Osteoblast (primary cell): ENCODE measurements around the gene PACSIN1. TPM values are rescaled to one million over a fixed set of nuclear protein-coding genes. Genes with fewer than 3 reads are reported as not detected.
A peak's percentile ranks its signal among the peaks of the same experiment; 100 is the strongest.

Experiments used
- DNase-seq: peaks from one replicate; pipeline ENCODE4 v3.0.0; 2011; ENCODE audit warnings: low spot score, mixed read lengths; ENCODE audit not compliant: insufficient read length; ENCODE audit errors: missing footprints
- H2AFZ ChIP-seq: 2 replicates; pipeline ENCODE4 v1.6.0; 2011; ENCODE audit warnings: mild to moderate bottlenecking, low read length
- H3K27ac ChIP-seq: 2 replicates; pipeline ENCODE4 v1.5.1; 2011; ENCODE audit warnings: mild to moderate bottlenecking, low read depth, low read length, moderate library complexity
- H3K27me3 ChIP-seq: 2 replicates; pipeline ENCODE4 v1.6.0; 2012; ENCODE audit warnings: mild to moderate bottlenecking, control low read depth, inconsistent platforms, low read length, moderate library complexity; ENCODE audit not compliant: insufficient read depth
- H3K36me3 ChIP-seq: 2 replicates; pipeline ENCODE4 v1.5.1; 2011; ENCODE audit warnings: mild to moderate bottlenecking, low read length, control low read depth, moderate library complexity; ENCODE audit not compliant: insufficient read depth
- H3K4me1 ChIP-seq: 2 replicates; pipeline ENCODE4 v1.5.1; 2011; ENCODE audit warnings: mild to moderate bottlenecking, low read length, control low read depth, moderate library complexity; ENCODE audit not compliant: insufficient read depth
- H3K4me2 ChIP-seq: 2 replicates; pipeline ENCODE4 v1.6.0; 2011; ENCODE audit warnings: mild to moderate bottlenecking, low read length; ENCODE audit not compliant: insufficient read depth
- H3K4me3 ChIP-seq: fragments of 200-600 bp; sonication (generic); 3 replicates; pipeline ENCODE4 v1.5.1; 2012; ENCODE audit warnings: mild to moderate bottlenecking, low read length, inconsistent platforms; ENCODE audit not compliant: insufficient read depth
- H3K79me2 ChIP-seq: 2 replicates; pipeline ENCODE4 v1.6.0; 2012; ENCODE audit warnings: mild to moderate bottlenecking, low read length, control low read depth, inconsistent platforms; ENCODE audit not compliant: insufficient read depth
- H3K9me3 ChIP-seq: 2 replicates; pipeline ENCODE4 v1.5.1; 2011; ENCODE audit warnings: low read depth, low read length, control low read depth
- H4K20me1 ChIP-seq: 2 replicates; pipeline ENCODE4 v1.6.0; 2012; ENCODE audit warnings: mild to moderate bottlenecking, low read length, control low read depth; ENCODE audit not compliant: insufficient read depth
- CTCF ChIP-seq: IDR thresholded peaks from 2 replicates; pipeline ENCODE4 v1.5.1; 2011; ENCODE audit warnings: mild to moderate bottlenecking, low read depth, low read length, moderate library complexity; ENCODE audit errors: extremely low read depth
- total RNA-seq: library from RNA; depleted of rRNA; stranded (reverse); fragments of >200 nt; gene quantifications from 2 replicates; pipeline ENCODE4 v1.2.3, GENCODE V29; 2012

The PACSIN1 gene
- total RNA-seq, 1 donor: not detected

DNA sequence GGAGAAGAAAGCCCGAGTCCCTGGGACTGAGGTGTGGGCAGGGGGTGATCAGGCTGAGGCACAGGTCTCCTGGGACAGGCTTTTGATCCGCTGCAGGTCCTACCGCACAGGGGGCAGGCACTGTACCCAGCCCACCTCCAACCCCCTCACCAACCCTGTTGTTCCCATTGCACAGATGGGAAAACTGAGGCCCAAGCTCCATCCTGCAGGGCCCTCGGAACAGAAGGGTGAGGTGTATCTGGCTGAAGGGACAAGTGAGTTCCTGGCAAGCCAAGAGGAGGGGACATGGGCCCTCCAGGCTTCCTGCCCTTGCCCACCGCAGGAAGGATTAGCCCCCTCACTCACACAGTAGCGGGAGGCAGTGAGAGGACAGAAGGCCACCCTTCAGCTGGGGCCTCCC lies 106.7 kb downstream of the PACSIN1 start:
- Histone ChIP-seq H3K27ac (no peak overlapping the region), H3K36me3 (no peaks in the 10 kb centered on the region), H3K4me3 (no peak overlapping the region), H3K9me3 (no peaks in the 10 kb centered on the region), H2AFZ (no peak overlapping the region), H3K4me2 (no peak overlapping the region), H4K20me1 (peaks cover 9% of the 10 kb centered on the region), H3K79me2 (no peaks in the 10 kb centered on the region), H3K27me3 (peaks cover 3% of the 10 kb centered on the region), H3K4me1 (no peaks in the 10 kb centered on the region)
- no peak for TF ChIP-seq CTCF
- DNase-seq: peak; percentile 54

GRCh38 chr6:34573567-34574183 lies 107.8 kb downstream of the PACSIN1 start:
- Histone ChIP-seq H3K9me3 (no peaks in the 10 kb centered on the region), H3K4me2 (no peak overlapping the region), H2AFZ (no peak overlapping the region), H3K79me2 (no peaks in the 10 kb centered on the region), H3K27ac (no peak overlapping the region), H3K27me3 (peaks cover 3% of the 10 kb centered on the region), H3K4me3 (no peak overlapping the region), H3K36me3 (no peaks in the 10 kb centered on the region), H3K4me1 (no peaks in the 10 kb centered on the region), H4K20me1 (peaks cover 9% of the 10 kb centered on the region)
- peak; percentile 82 for DNase-seq
- no peak for TF ChIP-seq CTCF

DNA sequence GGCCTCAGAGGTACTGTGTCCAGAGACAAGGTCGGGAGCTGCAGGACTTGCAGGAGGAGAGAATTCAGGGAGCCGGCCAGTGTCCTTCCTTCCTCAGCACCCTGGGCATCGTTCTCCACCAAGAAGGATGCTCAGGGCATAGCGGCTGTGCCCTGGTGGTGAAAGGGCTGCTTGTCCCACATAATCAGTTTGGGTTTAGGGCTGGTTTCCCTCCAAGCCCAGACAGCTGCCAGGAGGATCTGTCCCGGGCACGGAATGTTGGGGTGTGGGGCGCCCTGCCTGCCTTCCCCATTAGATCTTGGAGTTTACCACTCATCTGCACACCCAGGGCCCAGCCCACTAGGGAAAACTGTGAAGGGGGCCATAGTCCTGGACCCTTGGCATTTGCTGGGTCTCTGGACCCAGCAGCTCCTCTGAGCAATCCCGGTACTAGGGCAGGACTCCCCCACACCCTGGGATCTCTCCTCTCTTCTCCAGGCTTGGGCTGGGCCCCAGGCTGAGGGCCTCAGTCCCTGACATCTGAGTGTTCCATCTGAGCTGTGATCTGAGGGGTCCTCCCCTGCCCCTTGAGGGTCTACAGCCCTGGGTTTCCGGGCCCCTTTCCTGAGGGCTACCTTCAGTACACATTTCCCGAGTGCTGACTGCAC lies 108.9 kb downstream of the PACSIN1 start:
- Histone ChIP-seq H3K4me1 (no peaks in the 10 kb centered on the region), H3K4me3 (no peak overlapping the region), H3K79me2 (no peaks in the 10 kb centered on the region), H3K4me2 (no peak overlapping the region), H3K9me3 (no peaks in the 10 kb centered on the region), H2AFZ (no peak overlapping the region), H3K27ac (no peak overlapping the region), H3K27me3 (peaks cover 2% of the 10 kb centered on the region), H4K20me1 (peaks cover 9% of the 10 kb centered on the region), H3K36me3 (no peaks in the 10 kb centered on the region)
- peak; percentile 84 for DNase-seq
- TF ChIP-seq CTCF: no peak

DNA sequence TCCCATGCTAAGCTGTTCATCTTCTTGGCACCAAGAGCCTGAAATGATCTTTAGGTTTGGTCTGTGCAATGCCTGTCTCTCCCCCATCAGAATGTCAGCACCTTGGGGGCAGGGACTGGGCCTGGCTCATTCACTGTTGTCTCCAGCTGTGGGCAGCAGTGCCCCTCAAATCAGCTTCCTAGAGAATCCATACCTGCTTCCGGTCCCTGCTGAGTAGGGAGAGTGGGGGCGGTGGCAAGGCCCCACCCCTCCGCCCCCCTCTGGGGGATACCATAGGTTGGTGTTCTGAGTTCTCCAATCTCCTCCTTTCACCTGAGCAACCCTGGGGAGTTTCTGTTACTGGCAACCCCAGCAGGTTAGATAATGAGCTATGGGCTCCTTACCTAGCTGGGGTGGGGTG lies 109.5 kb downstream of the PACSIN1 start:
- Histone ChIP-seq H3K4me3 (no peak overlapping the region), H3K4me1 (no peaks in the 10 kb centered on the region), H3K27ac (no peak overlapping the region), H3K36me3 (no peaks in the 10 kb centered on the region), H3K79me2 (no peaks in the 10 kb centered on the region), H3K4me2 (no peak overlapping the region), H3K27me3 (no peaks in the 10 kb centered on the region), H4K20me1 (peaks cover 10% of the 10 kb centered on the region), H2AFZ (no peak overlapping the region), H3K9me3 (no peaks in the 10 kb centered on the region)
- DNase-seq: peak; percentile 69
- no peak for TF ChIP-seq CTCF
